ENCODE measurements around the gene ZNF705A.

DNA sequence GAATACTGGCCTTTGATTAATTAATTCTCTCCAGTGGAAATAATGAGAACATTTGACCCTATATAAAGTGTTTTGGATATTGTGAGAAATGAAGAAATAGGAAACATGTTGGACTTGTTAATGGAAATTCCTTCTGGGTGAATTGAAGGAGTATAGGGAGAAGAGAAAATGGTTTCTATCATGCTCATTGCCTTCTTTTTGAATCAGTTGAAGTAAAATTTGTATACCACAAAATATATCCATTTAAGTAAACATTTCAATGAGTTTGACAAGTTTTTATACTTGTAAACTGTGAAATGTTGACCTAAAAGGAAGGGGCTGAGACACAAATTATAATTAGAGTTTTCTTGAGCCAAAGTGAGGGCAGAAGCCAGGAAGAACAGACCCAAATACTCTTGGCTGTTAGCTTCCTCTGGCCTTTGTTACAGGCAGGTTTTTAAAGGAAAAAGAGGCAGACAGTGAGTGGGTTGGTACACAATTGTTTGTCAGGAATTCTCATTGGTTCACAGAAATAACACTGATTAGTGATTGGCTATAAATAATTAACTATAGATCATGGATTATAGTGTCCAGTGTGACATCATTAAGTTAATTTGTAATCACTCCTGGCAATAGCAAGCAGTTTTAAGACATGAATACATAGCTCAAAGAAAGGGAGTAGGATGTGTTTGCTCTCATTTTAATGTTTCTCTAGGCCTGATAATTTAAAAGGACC, 826 bp downstream of the ZNF705A start:
- TF ChIP-seq, protein P1, sequence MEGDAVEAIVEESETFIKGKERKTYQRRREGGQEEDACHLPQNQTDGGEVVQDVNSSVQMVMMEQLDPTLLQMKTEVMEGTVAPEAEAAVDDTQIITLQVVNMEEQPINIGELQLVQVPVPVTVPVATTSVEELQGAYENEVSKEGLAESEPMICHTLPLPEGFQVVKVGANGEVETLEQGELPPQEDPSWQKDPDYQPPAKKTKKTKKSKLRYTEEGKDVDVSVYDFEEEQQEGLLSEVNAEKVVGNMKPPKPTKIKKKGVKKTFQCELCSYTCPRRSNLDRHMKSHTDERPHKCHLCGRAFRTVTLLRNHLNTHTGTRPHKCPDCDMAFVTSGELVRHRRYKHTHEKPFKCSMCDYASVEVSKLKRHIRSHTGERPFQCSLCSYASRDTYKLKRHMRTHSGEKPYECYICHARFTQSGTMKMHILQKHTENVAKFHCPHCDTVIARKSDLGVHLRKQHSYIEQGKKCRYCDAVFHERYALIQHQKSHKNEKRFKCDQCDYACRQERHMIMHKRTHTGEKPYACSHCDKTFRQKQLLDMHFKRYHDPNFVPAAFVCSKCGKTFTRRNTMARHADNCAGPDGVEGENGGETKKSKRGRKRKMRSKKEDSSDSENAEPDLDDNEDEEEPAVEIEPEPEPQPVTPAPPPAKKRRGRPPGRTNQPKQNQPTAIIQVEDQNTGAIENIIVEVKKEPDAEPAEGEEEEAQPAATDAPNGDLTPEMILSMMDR (conservative IDR thresholded peaks at IDR 0.05; ENCODE audit: low read depth in 2 of 2): no peak
- TF ChIP-seq REST (IDR thresholded peaks at IDR 0.05; ENCODE audit: unreplicated experiment) (no peak), ETS1 (IDR thresholded peaks at IDR 0.05) (no peak), POLR2AphosphoS5 (IDR thresholded peaks at IDR 0.05; ENCODE audit: low read depth) (no peak), EZH2 (IDR thresholded peaks at IDR 0.05; ENCODE audit: low read depth, unreplicated experiment) (no peak)
